ENCODE data around the gene FOXO1.

Gene FOXO1

GRCh38 chr13:40679480-40679985, 13.1 kb upstream of the FOXO1 start:
- Histone ChIP-seq H3K27me3 (ENCODE audit: low read length) (no peaks in the 10 kb centered on the region), H3K9me3 (ENCODE audit: insufficient read depth, low read length) (no peaks in the 10 kb centered on the region), H3K9me2 (replicated peaks; ENCODE audit: insufficient read depth, low read length) (no peaks in the 10 kb centered on the region), H3F3A (ENCODE audit: insufficient read depth) (peaks cover 25% of the 10 kb centered on the region), H3K9ac (ENCODE audit: low read length) (peak overlapping the region; percentile 17), H3K4me2 (ENCODE audit: low read depth, low read length, poor library complexity, severe bottlenecking) (peak overlapping the region; percentile 28), H3K4me3 (ENCODE audit: insufficient read depth, low read length, poor library complexity, severe bottlenecking) (no peak overlapping the region), H3K27ac (ENCODE audit: low read depth, low read length) (peak overlapping the region; percentile 35), H2AFZ (ENCODE audit: low read depth, low read length, severe bottlenecking) (peak overlapping the region; percentile 75), H3K36me3 (ENCODE audit: low read length) (no peaks in the 10 kb centered on the region), H4K20me1 (ENCODE audit: low read depth, low read length) (no peaks in the 10 kb centered on the region), H3K79me2 (ENCODE audit: insufficient read depth, low read length) (no peaks in the 10 kb centered on the region)
- TF ChIP-seq, protein P1, sequence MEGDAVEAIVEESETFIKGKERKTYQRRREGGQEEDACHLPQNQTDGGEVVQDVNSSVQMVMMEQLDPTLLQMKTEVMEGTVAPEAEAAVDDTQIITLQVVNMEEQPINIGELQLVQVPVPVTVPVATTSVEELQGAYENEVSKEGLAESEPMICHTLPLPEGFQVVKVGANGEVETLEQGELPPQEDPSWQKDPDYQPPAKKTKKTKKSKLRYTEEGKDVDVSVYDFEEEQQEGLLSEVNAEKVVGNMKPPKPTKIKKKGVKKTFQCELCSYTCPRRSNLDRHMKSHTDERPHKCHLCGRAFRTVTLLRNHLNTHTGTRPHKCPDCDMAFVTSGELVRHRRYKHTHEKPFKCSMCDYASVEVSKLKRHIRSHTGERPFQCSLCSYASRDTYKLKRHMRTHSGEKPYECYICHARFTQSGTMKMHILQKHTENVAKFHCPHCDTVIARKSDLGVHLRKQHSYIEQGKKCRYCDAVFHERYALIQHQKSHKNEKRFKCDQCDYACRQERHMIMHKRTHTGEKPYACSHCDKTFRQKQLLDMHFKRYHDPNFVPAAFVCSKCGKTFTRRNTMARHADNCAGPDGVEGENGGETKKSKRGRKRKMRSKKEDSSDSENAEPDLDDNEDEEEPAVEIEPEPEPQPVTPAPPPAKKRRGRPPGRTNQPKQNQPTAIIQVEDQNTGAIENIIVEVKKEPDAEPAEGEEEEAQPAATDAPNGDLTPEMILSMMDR (IDR thresholded peaks at IDR 0.05; ENCODE audit: insufficient read depth, low read length, poor library complexity, severe bottlenecking): no peak
- TF ChIP-seq EZH2phosphoT487 (conservative IDR thresholded peaks at IDR 0.05; ENCODE audit: low read length): no peak

- Histone ChIP-seq H3K36me3 (ENCODE audit: low read length) (no peaks in the 10 kb centered on the region), H3K27me3 (ENCODE audit: low read length) (no peaks in the 10 kb centered on the region), H2AFZ (ENCODE audit: low read depth, low read length, severe bottlenecking) (no peak overlapping the region), H3K4me3 (ENCODE audit: insufficient read depth, low read length, poor library complexity, severe bottlenecking) (no peak overlapping the region), H3K9me3 (ENCODE audit: insufficient read depth, low read length) (no peaks in the 10 kb centered on the region), H3K9me2 (replicated peaks; ENCODE audit: insufficient read depth, low read length) (no peaks in the 10 kb centered on the region), H4K20me1 (ENCODE audit: low read depth, low read length) (no peaks in the 10 kb centered on the region), H3K27ac (ENCODE audit: low read depth, low read length) (no peak overlapping the region), H3F3A (ENCODE audit: insufficient read depth) (peaks cover 8% of the 10 kb centered on the region; the same call in 1 of the 2 replicates), H3K79me2 (ENCODE audit: insufficient read depth, low read length) (no peaks in the 10 kb centered on the region), H3K9ac (ENCODE audit: low read length) (no peak overlapping the region), H3K4me2 (ENCODE audit: low read depth, low read length, poor library complexity, severe bottlenecking) (no peak overlapping the region)
- no peak for TF ChIP-seq EZH2phosphoT487 (conservative IDR thresholded peaks at IDR 0.05; ENCODE audit: low read length)
- TF ChIP-seq, protein P1 (IDR thresholded peaks at IDR 0.05; ENCODE audit: insufficient read depth, low read length, poor library complexity, severe bottlenecking): no peak
These were observed 10.6 kb upstream of the FOXO1 start for GRCh38 chr13:40677064-40677463.

- Histone ChIP-seq H3K4me3 (ENCODE audit: insufficient read depth, low read length, poor library complexity, severe bottlenecking) (no peak overlapping the region), H3K9me3 (ENCODE audit: insufficient read depth, low read length) (no peaks in the 10 kb centered on the region), H3K4me2 (ENCODE audit: low read depth, low read length, poor library complexity, severe bottlenecking) (no peak overlapping the region), H3K36me3 (ENCODE audit: low read length) (no peaks in the 10 kb centered on the region), H3K9ac (ENCODE audit: low read length) (no peak overlapping the region), H4K20me1 (ENCODE audit: low read depth, low read length) (no peaks in the 10 kb centered on the region), H3K9me2 (replicated peaks; ENCODE audit: insufficient read depth, low read length) (no peaks in the 10 kb centered on the region), H3K27me3 (ENCODE audit: low read length) (no peaks in the 10 kb centered on the region), H3K79me2 (ENCODE audit: insufficient read depth, low read length) (no peaks in the 10 kb centered on the region), H3K27ac (ENCODE audit: low read depth, low read length) (no peak overlapping the region), H2AFZ (ENCODE audit: low read depth, low read length, severe bottlenecking) (no peak overlapping the region), H3F3A (ENCODE audit: insufficient read depth) (peaks cover 8% of the 10 kb centered on the region; the same call in 1 of the 2 replicates)
- TF ChIP-seq, protein P1 (IDR thresholded peaks at IDR 0.05; ENCODE audit: insufficient read depth, low read length, poor library complexity, severe bottlenecking): no peak
- TF ChIP-seq EZH2phosphoT487 (conservative IDR thresholded peaks at IDR 0.05; ENCODE audit: low read length): no peak
These were observed 9.6 kb upstream of the FOXO1 start for GRCh38 chr13:40676007-40676406.

Measured in SU-DHL-6 (cell line).